Measurements from ENCODE around the gene MTMR12. TPM values are rescaled to one million over a fixed set of nuclear protein-coding genes. Genes with fewer than 3 reads are reported as not detected.

The MTMR12 gene
- total RNA-seq = 10 to 100 TPM; 21.6 to 22.5 TPM

GRCh38 chr5:32312595-32313332 lies at the start of gene MTMR12:
Gene MTMR12, minus strand, starts transcription at chr5:32312939. Its CDS starts 101 bp downstream, at chr5:32312838.

Other genes starting within 250 kb of the MTMR12 start
- gene GOLPH3, start 138.6 kb downstream of the MTMR12 start, total RNA-seq = 10 to 100 TPM; 64.7 to 66.4 TPM
- gene ZFR, start 131.8 kb upstream of the MTMR12 start, total RNA-seq = 10 to 100 TPM; 43.3 to 44.4 TPM

Data from activated naive CD4-positive, alpha-beta T cell treated with anti-CD3 and anti-CD28 coated beads, Interleukin-2, amount 10 ng/mL, durations not matched to agents 5 hours and 36 hours (primary cell).